IPS DF 6.9 (cell line): ENCODE results near the gene USP48.

Experiments used
- DNase-seq: peaks from one replicate; pipeline ENCODE4 v3.0.0-alpha.2; 2013; ENCODE audit warnings: low read depth, low spot score
- H3K27ac ChIP-seq: one replicate; pipeline ENCODE4 v1.5.1; 2013; ENCODE audit warnings: low read length, control low read depth
- H3K27me3 ChIP-seq: 2 replicates; pipeline ENCODE4 v1.6.1; 2013; ENCODE audit warnings: mild to moderate bottlenecking, low read length; ENCODE audit not compliant: control insufficient read depth, insufficient read depth
- H3K36me3 ChIP-seq: 2 replicates; pipeline ENCODE4 v1.6.1; 2013; ENCODE audit warnings: low read length; ENCODE audit not compliant: control insufficient read depth, insufficient read depth
- H3K4me1 ChIP-seq: 2 replicates; pipeline ENCODE4 v1.6.1; 2013; ENCODE audit warnings: low read length; ENCODE audit not compliant: control insufficient read depth, insufficient read depth
- H3K4me3 ChIP-seq: 2 replicates; pipeline ENCODE4 v1.5.1; 2013; ENCODE audit warnings: mild to moderate bottlenecking, low read length
- H3K9me3 ChIP-seq: 2 replicates; pipeline ENCODE4 v1.6.1; 2013; ENCODE audit warnings: low read length, inconsistent platforms; ENCODE audit not compliant: control insufficient read depth, insufficient read depth
- WGBS: extraction: QIAGEN DNeasy Blood & Tissue Kit; methylation state at CpG from one replicate; pipeline ENCODE4 v1.1.7; 2013; ENCODE audit warnings: mixed read lengths, missing lambda C conversion rate; ENCODE audit not compliant: insufficient read length, insufficient coverage; 5-methylcytosine and 5-hydroxymethylcytosine counted together

The USP48 gene

DNA sequence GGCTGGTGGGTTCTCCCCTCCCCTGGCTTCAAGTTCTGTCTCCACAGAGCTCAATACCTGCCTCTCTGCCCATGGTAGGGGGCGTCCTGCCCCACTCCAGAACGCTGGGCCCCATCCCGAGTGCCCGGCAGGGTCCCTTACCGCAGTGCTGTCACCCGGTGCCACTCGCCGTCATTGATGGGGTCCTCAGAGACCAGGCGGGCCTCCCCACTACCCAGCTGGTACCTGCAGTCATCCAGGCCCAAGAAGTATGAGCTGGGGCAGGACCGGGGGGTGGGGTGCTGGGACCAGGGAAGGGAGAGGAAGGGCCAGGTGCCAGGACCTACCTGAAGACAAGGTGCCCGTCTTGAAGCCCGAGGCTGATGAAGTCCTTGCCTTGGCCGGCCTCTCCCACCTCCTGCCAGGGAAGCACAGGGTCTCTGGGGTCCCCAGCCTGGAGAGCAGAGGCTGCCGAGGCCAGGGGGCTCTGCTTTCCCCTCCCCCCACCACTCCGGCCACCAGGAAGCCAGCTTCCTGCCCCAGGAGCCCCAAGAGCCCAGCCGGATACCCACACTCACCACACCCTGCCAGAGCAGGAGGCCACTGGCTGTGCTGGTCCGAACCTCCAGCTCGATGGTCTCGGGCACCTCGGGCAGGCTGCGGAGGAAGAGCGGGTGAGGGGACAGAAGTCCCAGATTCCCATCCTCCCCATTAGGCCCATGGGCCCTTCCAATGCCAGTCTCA, 41.2 kb upstream of the USP48 start:
- no CpG with 5 or more reads among the region's 22 CpGs for WGBS
- H3K36me3 ChIP-seq: peaks cover 21% of the 10 kb centered on the region
- H3K27ac ChIP-seq: no peak overlapping the region
- no peaks in the 10 kb centered on the region for H3K9me3 ChIP-seq
- no peak for DNase-seq
- H3K4me3 ChIP-seq: no peak overlapping the region
- no peaks in the 10 kb centered on the region for H3K4me1 ChIP-seq
- H3K27me3 ChIP-seq: no peaks in the 10 kb centered on the region

DNA sequence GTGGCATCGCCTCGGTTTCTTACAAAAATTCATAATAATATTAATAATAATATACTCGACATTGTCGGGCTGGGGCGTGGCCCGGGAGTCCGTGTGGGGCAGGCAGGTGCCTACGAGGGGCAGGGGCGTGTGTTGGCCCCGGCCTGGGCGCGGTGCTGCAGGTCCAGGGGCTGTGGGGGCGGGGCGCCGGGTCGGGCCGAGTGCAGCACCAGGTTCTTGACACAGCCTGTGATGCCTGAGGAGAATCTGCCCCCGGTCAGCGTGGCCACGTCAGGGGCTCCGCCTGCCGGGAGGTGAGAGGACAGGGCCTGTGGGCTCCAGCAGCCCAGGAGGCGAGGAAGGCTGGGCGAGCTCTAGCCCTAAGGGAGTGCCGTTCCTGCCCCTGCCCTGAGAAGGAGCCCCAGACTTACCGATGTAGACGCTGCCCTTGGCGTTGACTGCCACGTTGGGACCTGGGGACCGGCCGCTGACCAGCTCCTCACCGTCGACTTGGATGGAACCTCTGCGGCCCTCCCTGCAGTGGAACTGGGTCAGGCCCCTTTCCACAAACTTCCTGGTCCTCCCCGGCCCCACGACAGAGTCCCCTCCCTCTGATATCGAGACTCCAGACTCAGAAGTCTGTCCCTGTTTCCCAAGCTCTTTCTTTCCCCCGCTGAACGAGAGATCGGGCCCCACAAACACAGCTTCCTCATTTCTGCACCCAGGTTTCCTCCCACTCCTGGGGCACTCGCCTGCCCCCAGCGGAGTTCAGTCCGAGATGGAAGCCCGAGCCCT, 40.4 kb upstream of the USP48 start:
- WGBS: no CpG with 5 or more reads among the region's 44 CpGs
- no peak overlapping the region for H3K27ac ChIP-seq
- no peak for DNase-seq

DNA sequence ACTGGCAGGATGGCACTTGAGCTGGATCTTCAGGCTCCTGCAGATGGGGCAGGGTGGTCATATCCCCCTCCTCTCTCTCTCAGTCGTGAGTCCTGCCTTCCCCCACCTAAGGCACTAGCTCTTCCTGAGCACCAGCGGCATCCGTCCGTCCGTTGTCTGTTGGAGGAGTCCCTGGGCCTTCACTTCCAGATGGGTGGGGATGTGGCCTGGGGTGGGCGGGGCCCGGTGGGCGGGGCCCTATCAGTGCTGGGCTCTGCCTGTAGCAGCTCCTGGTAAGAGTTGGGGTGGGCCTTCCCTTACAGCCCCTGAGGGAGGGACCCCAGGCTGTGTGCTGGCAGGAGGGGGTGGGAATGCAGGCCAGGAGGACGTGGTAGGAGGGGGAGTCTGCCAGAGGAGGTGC, 39.4 kb upstream of the USP48 start:
- Histone ChIP-seq H3K9me3 (no peaks in the 10 kb centered on the region), H3K4me3 (no peak overlapping the region), H3K36me3 (peaks cover 6% of the 10 kb centered on the region), H3K27me3 (no peaks in the 10 kb centered on the region), H3K4me1 (no peaks in the 10 kb centered on the region), H3K27ac (no peak overlapping the region)
- WGBS: no CpG with 5 or more reads among the region's 9 CpGs
- peak; percentile 22 for DNase-seq

More for the DNA sequence above, 40.4 kb upstream of the USP48 start:
- Histone ChIP-seq H3K4me3 (no peak overlapping the region), H3K9me3 (no peaks in the 10 kb centered on the region), H3K4me1 (no peaks in the 10 kb centered on the region), H3K27me3 (no peaks in the 10 kb centered on the region), H3K36me3 (peaks cover 15% of the 10 kb centered on the region)

DNA sequence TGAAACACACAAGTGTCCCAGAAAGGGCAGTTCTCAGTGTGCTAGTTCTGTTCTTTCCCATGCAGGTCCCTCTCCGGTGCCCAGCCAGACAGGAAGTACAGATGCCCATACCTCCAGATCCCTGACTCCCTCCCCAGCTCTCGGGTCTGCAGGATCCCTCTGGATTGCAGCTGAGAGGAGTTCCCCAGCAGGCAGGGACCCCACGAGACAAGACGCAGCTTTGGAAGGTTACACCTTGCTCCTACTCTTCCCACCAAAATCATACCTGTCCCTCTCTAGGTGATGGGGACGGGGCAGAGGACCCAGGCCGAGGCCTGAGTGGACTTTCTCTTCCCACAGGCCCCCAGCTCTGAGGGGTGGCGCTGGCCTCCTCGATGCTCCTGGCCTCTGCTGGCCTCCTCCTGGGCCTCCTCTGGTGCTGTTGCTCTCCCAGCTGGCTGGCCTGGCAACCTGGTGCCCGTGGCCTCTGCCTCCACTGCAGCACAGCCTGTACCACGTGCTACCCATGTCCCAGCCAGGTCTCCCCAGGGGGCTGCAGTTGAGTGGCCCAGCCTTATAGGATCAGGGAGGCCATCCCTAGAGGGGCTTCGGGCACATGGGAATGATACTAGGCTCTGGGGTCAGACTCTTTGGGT, 38.6 kb upstream of the USP48 start:
- no CpG with 5 or more reads among the region's 11 CpGs for WGBS
- no peaks in the 10 kb centered on the region for H3K27me3 ChIP-seq
- H3K4me3 ChIP-seq: no peak overlapping the region
- no peaks in the 10 kb centered on the region for H3K4me1 ChIP-seq
- no peak overlapping the region for H3K27ac ChIP-seq
- no peak for DNase-seq
- peaks cover 6% of the 10 kb centered on the region for H3K36me3 ChIP-seq
- H3K9me3 ChIP-seq: no peaks in the 10 kb centered on the region

DNA sequence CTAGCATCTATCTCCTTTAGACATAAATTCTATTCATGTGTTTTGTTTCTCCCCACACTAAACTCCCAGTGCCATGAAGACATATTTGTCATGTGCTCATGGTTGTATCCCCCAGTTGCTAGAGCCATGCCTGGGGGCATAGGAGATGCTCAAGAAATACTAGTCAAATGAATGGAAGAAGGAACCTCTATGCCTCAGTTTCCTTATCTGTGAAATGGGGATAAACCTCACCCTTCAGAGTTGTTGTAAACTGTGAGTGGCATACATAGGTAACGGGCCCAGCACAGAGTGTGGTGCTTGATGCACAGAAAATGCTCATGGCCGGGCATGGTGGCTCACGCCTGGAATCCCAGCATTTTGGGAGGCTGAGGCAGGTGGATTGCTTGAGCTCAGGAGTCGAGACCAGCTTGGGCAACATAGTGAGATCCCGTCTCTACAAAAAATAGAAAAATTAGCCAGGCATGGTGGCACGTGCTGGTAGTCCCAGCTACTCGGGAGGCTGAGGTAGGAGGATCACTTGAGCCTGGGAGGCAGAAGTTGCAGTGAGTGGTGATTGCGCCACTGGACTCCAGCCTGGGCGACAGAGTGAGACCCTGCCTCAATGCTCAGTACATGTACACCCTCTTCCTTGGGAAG, 37.8 kb upstream of the USP48 start:
- Histone ChIP-seq H3K4me1 (no peaks in the 10 kb centered on the region), H3K36me3 (peaks cover 6% of the 10 kb centered on the region)
- WGBS: no CpG with 5 or more reads among the region's 9 CpGs

DNA sequence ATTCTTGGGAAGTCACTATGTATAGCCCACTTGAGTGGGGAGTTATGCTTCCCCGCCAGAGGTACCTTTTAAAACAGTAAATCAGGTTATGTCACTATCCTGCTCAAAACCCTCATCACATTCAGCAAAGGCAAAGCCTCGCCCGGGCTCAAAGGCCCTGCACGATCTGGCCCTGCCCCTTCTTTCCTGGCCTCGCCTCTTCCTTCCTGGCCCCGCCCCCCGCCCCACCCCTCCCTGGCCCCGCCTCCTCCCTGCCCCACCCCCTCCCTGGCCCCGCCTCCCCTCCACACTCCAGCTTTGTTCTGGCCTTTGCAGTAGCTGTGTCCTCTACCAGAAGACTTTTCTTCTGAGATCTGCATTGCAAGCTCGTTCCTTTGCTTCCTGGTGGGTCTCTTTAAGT, 35.7 kb upstream of the USP48 start:
- no peaks in the 10 kb centered on the region for H3K4me1 ChIP-seq
- peak; percentile 13 for DNase-seq
- H3K27ac ChIP-seq: no peak overlapping the region
- peaks cover 6% of the 10 kb centered on the region for H3K36me3 ChIP-seq
- no peaks in the 10 kb centered on the region for H3K9me3 ChIP-seq
- H3K4me3 ChIP-seq: no peak overlapping the region
- no CpG with 5 or more reads among the region's 10 CpGs for WGBS
- H3K27me3 ChIP-seq: no peaks in the 10 kb centered on the region

More for the DNA sequence above, 37.8 kb upstream of the USP48 start:
- no peaks in the 10 kb centered on the region for H3K9me3 ChIP-seq
- H3K27ac ChIP-seq: no peak overlapping the region
- DNase-seq: no peak
- no peaks in the 10 kb centered on the region for H3K27me3 ChIP-seq
- no peak overlapping the region for H3K4me3 ChIP-seq

DNA sequence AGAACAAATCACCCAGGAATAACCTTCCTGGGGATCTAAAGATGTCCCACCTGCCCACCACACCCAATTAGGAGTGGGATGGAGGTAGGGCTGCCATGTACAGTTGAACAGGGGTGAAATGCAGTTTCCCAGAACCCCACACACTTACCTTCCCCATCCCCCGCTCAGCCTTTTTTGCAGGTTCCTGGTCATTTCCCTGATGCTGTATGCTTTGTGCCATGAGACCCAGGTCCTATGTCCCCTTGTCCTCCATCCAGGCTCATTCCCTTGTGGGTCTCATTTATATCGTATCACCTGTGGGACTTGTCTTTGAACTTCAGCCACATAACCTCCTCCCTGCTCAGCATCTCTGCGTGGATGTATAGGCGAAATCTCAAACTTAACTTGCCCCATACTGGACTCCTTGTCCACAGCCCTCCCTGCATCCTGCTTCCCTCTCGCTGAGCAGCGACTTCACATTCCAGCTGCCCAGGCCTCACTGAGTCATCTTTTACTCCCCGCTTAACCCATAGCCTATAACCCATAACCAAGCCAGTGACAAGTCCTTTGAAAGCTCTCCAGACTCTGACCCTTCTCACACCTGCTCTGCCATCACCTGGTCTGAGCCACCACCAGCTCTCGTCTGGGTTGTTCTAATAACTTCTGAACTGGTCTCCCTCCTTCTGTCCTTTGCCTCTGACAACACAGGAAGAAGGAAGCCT, 33.8 kb upstream of the USP48 start:
- no CpG with 5 or more reads among the region's 8 CpGs for WGBS
- H3K4me1 ChIP-seq: no peaks in the 10 kb centered on the region
- no peak for DNase-seq
- H3K36me3 ChIP-seq: no peaks in the 10 kb centered on the region
- H3K4me3 ChIP-seq: no peak overlapping the region
- no peak overlapping the region for H3K27ac ChIP-seq
- no peaks in the 10 kb centered on the region for H3K9me3 ChIP-seq
- no peaks in the 10 kb centered on the region for H3K27me3 ChIP-seq

DNA sequence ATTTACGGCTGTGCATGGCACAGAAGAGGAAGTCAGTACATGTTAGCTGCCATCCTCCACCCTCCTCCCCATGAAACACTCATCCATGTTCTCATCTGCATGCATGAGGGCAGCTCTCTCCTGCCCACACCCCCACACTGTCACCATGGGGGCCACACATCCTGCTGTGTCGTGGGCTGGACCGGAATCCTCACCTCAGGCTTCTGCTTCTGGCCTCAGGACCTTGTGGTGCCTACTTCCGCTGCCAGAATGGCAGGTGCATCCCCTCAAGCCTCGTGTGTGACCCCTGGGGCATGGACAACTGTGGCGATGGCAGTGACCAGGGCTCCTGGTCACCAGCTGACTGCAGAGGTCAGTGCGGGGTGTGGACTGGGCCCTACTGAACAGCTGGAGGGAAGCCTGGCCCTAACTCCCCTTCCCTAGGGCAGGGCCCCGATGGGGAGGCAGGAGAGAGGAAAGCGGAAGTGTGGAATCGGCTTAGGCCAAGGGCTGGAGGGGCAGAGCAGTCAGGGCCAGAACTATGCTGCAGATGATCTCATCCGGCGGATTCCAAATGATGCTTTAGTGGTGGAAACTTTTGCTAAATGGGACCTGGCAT, 32.9 kb upstream of the USP48 start:
- Histone ChIP-seq H3K4me1 (no peaks in the 10 kb centered on the region), H3K4me3 (no peak overlapping the region), H3K27ac (no peak overlapping the region), H3K36me3 (no peaks in the 10 kb centered on the region), H3K9me3 (no peaks in the 10 kb centered on the region), H3K27me3 (no peaks in the 10 kb centered on the region)
- DNase-seq: no peak
- WGBS: no CpG with 5 or more reads among the region's 12 CpGs

DNA sequence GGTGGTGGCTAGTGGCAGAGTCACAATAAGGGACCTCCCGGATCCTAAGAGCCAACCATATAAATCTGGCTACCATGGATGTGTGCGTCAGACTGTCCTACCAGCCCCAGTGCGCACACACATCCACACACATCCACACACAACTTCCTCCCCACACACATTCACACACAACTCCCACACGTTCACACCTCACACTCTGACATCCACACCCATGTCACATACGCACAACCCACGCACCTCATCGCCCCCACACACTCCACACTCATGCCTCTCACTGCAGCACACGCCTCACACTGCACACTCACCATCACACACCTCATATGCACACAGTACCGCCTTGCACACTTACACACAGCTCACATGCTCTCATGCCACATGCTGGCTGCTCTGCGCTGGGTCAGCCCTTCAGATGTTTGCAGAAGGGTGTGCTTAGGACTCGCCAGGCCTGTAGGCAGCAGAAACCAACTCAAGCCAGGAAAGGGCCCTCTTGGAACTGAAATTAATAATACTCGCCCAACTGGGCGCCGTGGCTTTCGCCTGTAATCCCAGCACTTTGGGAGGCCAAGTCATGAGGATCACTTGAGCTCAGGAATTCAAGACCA, 32.1 kb upstream of the USP48 start:
- no peak overlapping the region for H3K27ac ChIP-seq
- H3K36me3 ChIP-seq: no peaks in the 10 kb centered on the region
- no peaks in the 10 kb centered on the region for H3K27me3 ChIP-seq
- DNase-seq: no peak
- H3K4me1 ChIP-seq: no peaks in the 10 kb centered on the region
- H3K9me3 ChIP-seq: no peaks in the 10 kb centered on the region
- WGBS: 100% methylated on average over 6 of the region's 15 CpGs
- H3K4me3 ChIP-seq: no peak overlapping the region
